GM12878 (cell line): ENCODE results near the gene ATG12. TPM values are rescaled to one million over a fixed set of nuclear protein-coding genes. Genes with fewer than 3 reads are reported as not detected.
A peak's percentile ranks its signal among the peaks of the same experiment; 100 is the strongest.

Experiments
- ATAC-seq: fragments of 200-7000 bp; cut with Tn5 transposase; 3 replicates; pipeline ENCODE4 v1.9.1; 2020; ENCODE audit warnings: mild to moderate bottlenecking, moderate library complexity
- BruUV-seq: library from RNA; stranded (reverse); fragments of 400-500 nt; replicated peaks from 2 replicates; lab custom pipeline; 2021; lab: Mats Ljungman, UMichigan
- CTCF ChIA-PET: fragments of 300-600 bp; sonication (Branson Sonifier 250); formaldehyde crosslinking; extraction: SDS; loops from one replicate; lab custom pipeline; 2021; ENCODE audit warnings: inconsistent platforms; lab: Yijun Ruan, JAX
- POLR2A ChIA-PET: fragments of 350-600 bp; formaldehyde crosslinking; extraction: SDS; loops from one replicate; lab custom pipeline; 2021; ENCODE audit warnings: inconsistent platforms; lab: Charles Lee
- RAD21 ChIA-PET: fragments of 300-600 bp; sonication (Branson Sonifier 250); formaldehyde crosslinking; loops from one replicate; lab custom pipeline; 2023; ENCODE audit warnings: antibody characterized with exemption; ENCODE audit not compliant: unreplicated experiment; lab: Charles Lee
- SMC1A ChIA-PET: fragments of 300-600 bp; sonication (Branson Sonifier 250); formaldehyde crosslinking; loops from one replicate; lab custom pipeline; 2023; ENCODE audit not compliant: unreplicated experiment, uncharacterized antibody; lab: Charles Lee
- DNase-seq: peaks from one replicate; pipeline ENCODE4 v3.0.0-alpha.2; 2011; ENCODE audit warnings: low read depth, low spot score
- FAIRE-seq: peaks from 3 replicates; lab custom pipeline; 2011; peaks lifted over from hg19 to GRCh38; lab: Jason Lieb, UNC
- H2AFZ ChIP-seq: 2 replicates; pipeline ENCODE4 v1.6.0; 2011; ENCODE audit warnings: low read depth, low read length, control low read depth; ENCODE audit not compliant: control insufficient read depth
- H3K27ac ChIP-seq: 2 replicates; pipeline ENCODE4 v1.5.1; 2011; ENCODE audit warnings: control low read depth; ENCODE audit not compliant: control insufficient read depth, insufficient read depth
- H3K27me3 ChIP-seq, 2 experiments: replicated peaks in 1 of 2; 2 replicates each; pipeline versions ENCODE4 v1.6.0 to v1.6.1; 2011; ENCODE audit warnings: low read length in 1 of 2; ENCODE audit not compliant: control insufficient read depth in 2 of 2, insufficient read depth in 2 of 2
- H3K36me3 ChIP-seq, 2 experiments: 2 replicates each; pipeline ENCODE4 v1.5.1; 2011; ENCODE audit warnings: low read length in 1 of 2; ENCODE audit not compliant: control insufficient read depth in 2 of 2, insufficient read depth in 2 of 2
- H3K4me1 ChIP-seq: 2 replicates; pipeline ENCODE4 v1.6.1; 2011; ENCODE audit warnings: mild to moderate bottlenecking, low read length, moderate library complexity, mixed read lengths; ENCODE audit not compliant: control insufficient read depth, insufficient read depth
- H3K4me2 ChIP-seq: 2 replicates; pipeline ENCODE4 v1.6.0; 2011; ENCODE audit warnings: control low read depth; ENCODE audit not compliant: control insufficient read depth, insufficient read depth
- H3K4me3 ChIP-seq: fragments of 200-600 bp; sonication (generic); 2 replicates; pipeline ENCODE4 v1.5.1; 2016
- H3K79me2 ChIP-seq: 2 replicates; pipeline ENCODE4 v1.6.0; 2011; ENCODE audit warnings: low read length; ENCODE audit not compliant: control insufficient read depth, insufficient read depth
- H3K9ac ChIP-seq: 2 replicates; pipeline ENCODE4 v1.8.0; 2011; ENCODE audit warnings: low read length, control low read depth, mixed read lengths; ENCODE audit not compliant: control insufficient read depth, insufficient read depth
- H3K9me3 ChIP-seq: replicated peaks from 3 replicates; pipeline ENCODE4 v1.5.1; 2011; ENCODE audit warnings: mild to moderate bottlenecking, low read length; ENCODE audit not compliant: control insufficient read depth, insufficient read depth
- H4K20me1 ChIP-seq: 2 replicates; pipeline ENCODE4 v1.6.0; 2011; ENCODE audit not compliant: control insufficient read depth, insufficient read depth
- E2F4 ChIP-seq: IDR thresholded peaks from 2 replicates; pipeline ENCODE4 v1.6.1; 2012; ENCODE audit warnings: low read depth, low read length, improper control_type of control experiment
- GATAD2B ChIP-seq: fragments of 450-650 bp; conservative IDR thresholded peaks from 2 replicates; pipeline ENCODE4 v1.6.1; 2017; ENCODE audit warnings: low read depth, mild to moderate bottlenecking, moderate library complexity
- MEF2B ChIP-seq: fragments of 450-650 bp; IDR thresholded peaks from 2 replicates; pipeline ENCODE4 v1.6.1; 2018; ENCODE audit warnings: mild to moderate bottlenecking, moderate library complexity; ENCODE audit not compliant: partially characterized antibody, poor library complexity, severe bottlenecking
- MTA3 ChIP-seq: IDR thresholded peaks from 2 replicates; pipeline ENCODE4 v1.6.1; 2012; ENCODE audit warnings: low read length, inconsistent platforms, borderline replicate concordance
- PKNOX1 ChIP-seq: fragments of 450-650 bp; IDR thresholded peaks from 2 replicates; pipeline ENCODE4 v1.6.1; 2016; ENCODE audit warnings: mild to moderate bottlenecking
- PML ChIP-seq: IDR thresholded peaks from 2 replicates; pipeline ENCODE4 v1.6.1; 2012; ENCODE audit warnings: low read length, inconsistent platforms
- WGBS: methylation state at CpG from one replicate; pipeline ENCODE4 v1.1.6; 2016; ENCODE audit warnings: low lambda C conversion rate; ENCODE audit not compliant: insufficient replicate concordance, insufficient coverage; ENCODE audit errors: missing lambda C conversion rate; 5-methylcytosine and 5-hydroxymethylcytosine counted together
- in situ Hi-C: fragments of 300-500 bp; cut with MboI; formaldehyde crosslinking; loops from 9 replicates; pipeline ENCODE4 v1.14.3; 2018; ENCODE audit warnings: mixed read lengths
- intact Hi-C: fragments of 100-400 bp; cut with micrococcal nuclease; formaldehyde crosslinking; loops from one replicate; pipeline ENCODE4 v1.14.2; 2022; ENCODE audit not compliant: unreplicated experiment
- polyA plus RNA-seq, 11 experiments: library from polyadenylated mRNA; depleted of rRNA in 4 of 11; unstranded in 6 of 11; stranded (reverse) in 5 of 11; fragments of >200 nt; fragmentation: Nextera tagmentation in 4 of 11; fragmentation: Illumina TruSeq in 1 of 11; extraction: Ambion mirVana in 4 of 11; extraction: Trizol in 1 of 11; gene quantifications; 1 replicate in 1 of 11; 2 replicates in 10 of 11; pipeline versions ENCODE4 v1.2.1 to v1.2.3, GENCODE V29; 2011 to 2016; ENCODE audit warnings: inconsistent platforms in 2 of 11, missing spikeins in 2 of 11, low read depth in 1 of 11
- total RNA-seq, 4 experiments: library from RNA; depleted of rRNA in 3 of 4; stranded (reverse); fragments of >200 nt in 3 of 4; fragmentation: Illumina TruSeq in 1 of 4; extraction: Trizol in 1 of 4; gene quantifications; 2 replicates each; pipeline versions ENCODE4 v1.2.1 to v1.2.3, GENCODE V29; 2013 to 2021
- TF ChIP-seq, protein P1 (sequence below): fragments of 150-350 bp; IDR thresholded peaks from 2 replicates; pipeline ENCODE4 v1.6.1; 2014; ENCODE audit warnings: mild to moderate bottlenecking, low read depth, low read length

ATG12 gene
- total and polyA plus RNA-seq, 10 of the 15 experiments (the other 5 are each of a cell fraction or from before 2014, with no cell fraction given) = 23.2 to 92.0 (median 58.6) TPM

GRCh38 chr5:115873392-115873791 is 32.0 kb upstream of the ATG12 start (continued):
- TF ChIP-seq E2F4 (no peak), PML (no peak), PKNOX1 (no peak), GATAD2B (no peak)
- TF ChIP-seq, protein P1, sequence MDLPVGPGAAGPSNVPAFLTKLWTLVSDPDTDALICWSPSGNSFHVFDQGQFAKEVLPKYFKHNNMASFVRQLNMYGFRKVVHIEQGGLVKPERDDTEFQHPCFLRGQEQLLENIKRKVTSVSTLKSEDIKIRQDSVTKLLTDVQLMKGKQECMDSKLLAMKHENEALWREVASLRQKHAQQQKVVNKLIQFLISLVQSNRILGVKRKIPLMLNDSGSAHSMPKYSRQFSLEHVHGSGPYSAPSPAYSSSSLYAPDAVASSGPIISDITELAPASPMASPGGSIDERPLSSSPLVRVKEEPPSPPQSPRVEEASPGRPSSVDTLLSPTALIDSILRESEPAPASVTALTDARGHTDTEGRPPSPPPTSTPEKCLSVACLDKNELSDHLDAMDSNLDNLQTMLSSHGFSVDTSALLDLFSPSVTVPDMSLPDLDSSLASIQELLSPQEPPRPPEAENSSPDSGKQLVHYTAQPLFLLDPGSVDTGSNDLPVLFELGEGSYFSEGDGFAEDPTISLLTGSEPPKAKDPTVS = no peak

- CTCF ChIA-PET = no interaction called here
- RAD21 ChIA-PET = no interaction called here
- no peak for FAIRE-seq
- SMC1A ChIA-PET = interaction anchor here (0.9 to 2.5 kb wide), 3 partner anchors 12 to 27 kb away, joined by 3 to 8 read pairs (median 5); no protein-coding TSS in a partner anchor
- no TSS peak for BruUV-seq
- in situ Hi-C loops = no loop called here
- no peaks in the 10 kb centered on the region for H3K27me3 ChIP-seq
- TF ChIP-seq MTA3 = no peak
- peak; percentile 94 for TF ChIP-seq MEF2B
- TF ChIP-seq, all 136 proteins: peak for 1
- Histone ChIP-seq H2AFZ (no peak overlapping the region), H3K9ac (no peak overlapping the region), H4K20me1 (no peaks in the 10 kb centered on the region), H3K4me2 (no peak overlapping the region), H3K4me3 (no peak overlapping the region), H3K9me3 (no peaks in the 10 kb centered on the region; the same call in 2 of the 3 replicates), H3K36me3 (peaks cover 0 to 21% of the 10 kb centered on the region in 2 experiments; a peak in 1 of 4 replicates), H3K79me2 (peaks cover 4% of the 10 kb centered on the region), H3K4me1 (no peaks in the 10 kb centered on the region), H3K27ac (no peak overlapping the region)
- intact Hi-C loops = no loop called here
- DNase-seq (no peak), ATAC-seq (no peak)
- POLR2A ChIA-PET = no interaction called here
- 95% methylated on average over 2 of the region's 2 CpGs for WGBS
These were observed 31.1 kb upstream of the ATG12 start for GRCh38 chr5:115872447-115872846.
